IMR-90 (cell line): Measurements from ENCODE around the gene CYP2J2. TPM values are rescaled to one million over a fixed set of nuclear protein-coding genes. Genes with fewer than 3 reads are reported as not detected.

Experiments
- ATAC-seq: fragments of 200-7000 bp; cut with Tn5 transposase; 2 replicates; pipeline ENCODE4 v1.9.1; 2020; ENCODE audit warnings: low read depth, mild to moderate bottlenecking, moderate library complexity
- BruUV-seq: library from RNA; stranded (reverse); fragments of 400-500 nt; replicated peaks from 2 replicates; lab custom pipeline; 2021; lab: Mats Ljungman, UMichigan
- CTCF ChIA-PET: fragments of 300-600 bp; formaldehyde crosslinking; extraction: SDS; loops from one replicate; lab custom pipeline; 2021; ENCODE audit warnings: antibody characterized with exemption; lab: Yijun Ruan, JAX
- POLR2A ChIA-PET: fragments of 300-600 bp; sonication (Branson Sonifier 250); formaldehyde crosslinking; loops from one replicate; lab custom pipeline; 2022; ENCODE audit warnings: antibody characterized with exemption; ENCODE audit not compliant: unreplicated experiment; lab: Charles Lee
- DNase-seq: peaks from one replicate; pipeline ENCODE4 v3.0.0; 2013
- H2AFZ ChIP-seq: replicated peaks from 2 replicates; pipeline ENCODE3; 2013; ENCODE audit warnings: low read length, mild to moderate bottlenecking; ENCODE audit not compliant: poor library complexity
- H2AK5ac ChIP-seq: 2 replicates; pipeline ENCODE4 v1.6.1; 2013; ENCODE audit warnings: low read depth, low read length, inconsistent platforms
- H2AK9ac ChIP-seq: replicated peaks from 2 replicates; pipeline ENCODE3; 2013; ENCODE audit warnings: mild to moderate bottlenecking, low read depth, low read length, moderate library complexity; ENCODE audit not compliant: poor library complexity
- H2BK120ac ChIP-seq: 2 replicates; pipeline ENCODE4 v1.6.1; 2013; ENCODE audit warnings: low read depth, low read length, inconsistent platforms
- H2BK15ac ChIP-seq: 3 replicates; pipeline ENCODE4 v1.6.1; 2013; ENCODE audit warnings: low read depth, low read length, inconsistent platforms
- H2BK20ac ChIP-seq: 2 replicates; pipeline ENCODE4 v1.6.1; 2013; ENCODE audit warnings: low read depth, mild to moderate bottlenecking, inconsistent platforms, low read length, moderate library complexity
- H2BK5ac ChIP-seq: 2 replicates; pipeline ENCODE4 v1.6.1; 2013; ENCODE audit warnings: mild to moderate bottlenecking, low read depth, low read length, inconsistent platforms; ENCODE audit not compliant: poor library complexity, severe bottlenecking
- H3K14ac ChIP-seq: replicated peaks from 2 replicates; pipeline ENCODE4 v1.6.1; 2013; ENCODE audit warnings: low read depth, low read length, inconsistent platforms
- H3K18ac ChIP-seq: 2 replicates; pipeline ENCODE4 v1.6.1; 2013; ENCODE audit warnings: low read depth, low read length, control low read depth
- H3K23ac ChIP-seq: 2 replicates; pipeline ENCODE4 v1.6.1; 2013; ENCODE audit warnings: low read depth, low read length, inconsistent platforms
- H3K27ac ChIP-seq: 2 replicates; pipeline ENCODE4 v1.5.1; 2013; ENCODE audit warnings: mild to moderate bottlenecking, control low read depth, low read length; ENCODE audit not compliant: insufficient read depth
- H3K27me3 ChIP-seq: 2 replicates; pipeline ENCODE4 v1.6.1; 2013; ENCODE audit warnings: low read length; ENCODE audit not compliant: control insufficient read depth, insufficient read depth
- H3K36me3 ChIP-seq: 2 replicates; pipeline ENCODE4 v1.6.1; 2013; ENCODE audit warnings: low read length, mixed read lengths; ENCODE audit not compliant: control insufficient read depth, insufficient read depth
- H3K4ac ChIP-seq: 2 replicates; pipeline ENCODE4 v1.6.1; 2013; ENCODE audit warnings: low read depth, low read length, inconsistent platforms
- H3K4me1 ChIP-seq: 2 replicates; pipeline ENCODE4 v1.6.1; 2013; ENCODE audit warnings: low read length, mixed read lengths; ENCODE audit not compliant: control insufficient read depth, insufficient read depth
- H3K4me2 ChIP-seq: 2 replicates; pipeline ENCODE4 v1.6.1; 2013; ENCODE audit warnings: low read depth, mild to moderate bottlenecking, control low read depth, low read length, moderate library complexity
- H3K4me3 ChIP-seq: 2 replicates; pipeline ENCODE4 v1.5.1; 2013; ENCODE audit warnings: low read depth, mild to moderate bottlenecking, control low read depth, low read length, moderate library complexity; ENCODE audit not compliant: insufficient read depth
- H3K56ac ChIP-seq: 2 replicates; pipeline ENCODE4 v1.6.1; 2013; ENCODE audit warnings: low read length, inconsistent platforms; ENCODE audit not compliant: insufficient read depth; ENCODE audit errors: extremely low read depth
- H3K79me1 ChIP-seq, 2 experiments: 2 replicates each; pipeline ENCODE4 v1.6.1; 2013; ENCODE audit warnings: low read length in 2 of 2, inconsistent platforms in 1 of 2, low read depth in 1 of 2
- H3K9ac ChIP-seq: 2 replicates; pipeline ENCODE4 v1.6.1; 2013; ENCODE audit warnings: low read depth, low read length, control low read depth
- H3K9me1 ChIP-seq: 2 replicates; pipeline ENCODE4 v1.6.1; 2013; ENCODE audit warnings: low read length, inconsistent platforms; ENCODE audit not compliant: insufficient read depth
- H3K9me3 ChIP-seq: 2 replicates; pipeline ENCODE4 v1.6.1; 2013; ENCODE audit warnings: low read length; ENCODE audit not compliant: control insufficient read depth, insufficient read depth
- H4K20me1 ChIP-seq: 2 replicates; pipeline ENCODE4 v1.6.1; 2013; ENCODE audit warnings: low read length, inconsistent platforms; ENCODE audit not compliant: insufficient read depth
- H4K5ac ChIP-seq: 2 replicates; pipeline ENCODE4 v1.6.1; 2013; ENCODE audit warnings: mild to moderate bottlenecking, low read depth, low read length, control low read depth
- H4K8ac ChIP-seq, 2 experiments: 2 replicates each; pipeline ENCODE4 v1.6.1; 2013; ENCODE audit warnings: low read depth in 2 of 2, low read length in 2 of 2, control low read depth in 1 of 2, inconsistent platforms in 1 of 2
- H4K91ac ChIP-seq: 2 replicates; pipeline ENCODE4 v1.6.1; 2013; ENCODE audit warnings: low read depth, low read length, inconsistent platforms; ENCODE audit not compliant: insufficient read depth
- BHLHE40 ChIP-seq: fragments of 150-350 bp; IDR thresholded peaks from 2 replicates; pipeline ENCODE4 v1.6.1; 2016; ENCODE audit warnings: mild to moderate bottlenecking, low read depth, low read length
- CEBPB ChIP-seq: IDR thresholded peaks from 2 replicates; pipeline ENCODE4 v1.6.1; 2012; ENCODE audit warnings: low read depth, low read length, improper control_type of control experiment
- CHD1 ChIP-seq: IDR thresholded peaks from 2 replicates; pipeline ENCODE4 v1.6.1; 2012; ENCODE audit warnings: low read depth, low read length, improper control_type of control experiment
- ELK1 ChIP-seq: fragments of 150-350 bp; IDR thresholded peaks from 2 replicates; pipeline ENCODE4 v1.6.1; 2016; ENCODE audit warnings: low read depth, mild to moderate bottlenecking, low read length, moderate library complexity, borderline replicate concordance
- FOS ChIP-seq: fragments of 150-350 bp; IDR thresholded peaks from 2 replicates; pipeline ENCODE4 v1.6.1; 2016; ENCODE audit warnings: low read depth, low read length
- MAFK ChIP-seq: IDR thresholded peaks from 2 replicates; pipeline ENCODE4 v1.6.1; 2012; ENCODE audit warnings: low read depth, low read length, improper control_type of control experiment
- MAZ ChIP-seq: IDR thresholded peaks from 2 replicates; pipeline ENCODE4 v1.6.1; 2012; ENCODE audit warnings: low read depth, mild to moderate bottlenecking, low read length, improper control_type of control experiment, moderate library complexity, borderline replicate concordance
- MXI1 ChIP-seq: IDR thresholded peaks from 2 replicates; pipeline ENCODE4 v1.6.1; 2012; ENCODE audit warnings: low read depth, mild to moderate bottlenecking, low read length, moderate library complexity, borderline replicate concordance
- NFE2L2 ChIP-seq: fragments of 150-350 bp; IDR thresholded peaks from 2 replicates; pipeline ENCODE4 v1.6.1; 2016; ENCODE audit warnings: low read depth, mild to moderate bottlenecking, low read length
- POLR2A ChIP-seq: IDR thresholded peaks from 2 replicates; pipeline ENCODE4 v1.6.1; 2012; ENCODE audit warnings: mild to moderate bottlenecking, low read depth, low read length
- RAD21 ChIP-seq: IDR thresholded peaks from 2 replicates; pipeline ENCODE4 v1.6.1; 2012; ENCODE audit warnings: low read length, improper control_type of control experiment
- RCOR1 ChIP-seq: IDR thresholded peaks from 2 replicates; pipeline ENCODE4 v1.6.1; 2012; ENCODE audit warnings: mild to moderate bottlenecking, low read length, improper control_type of control experiment; ENCODE audit not compliant: insufficient replicate concordance
- RFX5 ChIP-seq: IDR thresholded peaks from 2 replicates; pipeline ENCODE4 v1.8.0; 2012; ENCODE audit warnings: low read depth, mild to moderate bottlenecking, low read length, moderate library complexity
- SMC3 ChIP-seq: fragments of 150-350 bp; IDR thresholded peaks from 2 replicates; pipeline ENCODE4 v1.6.1; 2016; ENCODE audit warnings: low read depth, mild to moderate bottlenecking, antibody characterized with exemption, low read length, moderate library complexity
- WGBS, 2 experiments: methylation state at CpG; one replicate each; pipeline versions ENCODE4 v1.1.5 to v1.1.7; 2013; ENCODE audit warnings: missing lambda C conversion rate in 2 of 2; ENCODE audit not compliant: insufficient read length in 1 of 2; ENCODE audit errors: extremely low coverage in 2 of 2; 5-methylcytosine and 5-hydroxymethylcytosine counted together
- dilution Hi-C: fragments of 300-500 bp; cut with HindIII; formaldehyde crosslinking; loops from one replicate; pipeline ENCODE4 v1.14.3; 2018; ENCODE audit warnings: low sequenced_read_pairs; ENCODE audit not compliant: unreplicated experiment
- in situ Hi-C: fragments of 300-500 bp; cut with MboI; formaldehyde crosslinking; loops from 3 replicates; pipeline ENCODE4 v1.14.3; 2019; ENCODE audit warnings: low sequenced_read_pairs, inconsistent platforms, mixed read lengths
- intact Hi-C: fragments of 100-400 bp; cut with micrococcal nuclease; formaldehyde crosslinking; loops from 2 replicates; pipeline ENCODE4 v1.10.0; 2022
- polyA plus RNA-seq, 3 experiments: library from polyadenylated mRNA; depleted of rRNA; stranded (reverse); fragments of >200 nt; gene quantifications; 2 replicates each; pipeline ENCODE4 v1.2.3, GENCODE V29; 2012; ENCODE audit warnings: low replicate concordance in 1 of 3
- total RNA-seq: library from RNA; depleted of rRNA; stranded (reverse); fragments of >200 nt; gene quantifications from 2 replicates; pipeline ENCODE4 v1.2.3, GENCODE V29; 2012
- TF ChIP-seq, protein P1 (sequence below): fragments of 150-350 bp; IDR thresholded peaks from 2 replicates; pipeline ENCODE4 v1.6.1; 2017; ENCODE audit warnings: mild to moderate bottlenecking, antibody characterized with exemption, low read length, low read depth
- TF ChIP-seq, protein P2 (sequence below): conservative IDR thresholded peaks from 2 replicates; pipeline ENCODE4 v1.5.1; 2012; ENCODE audit warnings: mild to moderate bottlenecking, low read depth, low read length, improper control_type of control experiment

CYP2J2 gene
- total and polyA plus RNA-seq, 2 of the 4 experiments (the other 2 are of a cell fraction): 0.18 TPM; not detected in 1

DNA sequence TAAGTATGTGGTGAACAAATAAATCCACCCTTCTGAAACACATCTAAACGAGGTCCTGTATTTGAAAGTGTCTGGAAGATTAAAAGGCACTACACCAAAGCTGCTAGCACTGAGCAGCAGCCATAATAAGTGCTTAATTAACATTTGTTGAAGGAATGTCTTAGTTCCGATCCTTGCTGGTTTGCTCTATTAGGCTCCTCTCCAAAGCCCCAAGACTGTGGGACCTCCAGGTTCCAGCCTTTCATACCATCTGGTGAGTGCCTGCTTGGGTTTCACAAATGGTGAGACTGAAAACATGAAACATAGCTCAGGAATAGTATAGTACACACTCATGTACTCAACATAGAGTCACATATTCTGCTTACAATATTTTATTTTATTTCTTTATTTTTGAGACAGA, 640 bp upstream of the CYP2J2 start:
- H4K8ac ChIP-seq: no peak overlapping the region
- ChIA-PET CTCF (interaction anchor here (1.0 kb wide), 1 partner anchor 14 kb away, joined by 3 read pairs; no protein-coding TSS in a partner anchor), POLR2A (no interaction called here)
- WGBS, 2 experiments: no CpG with 5 or more reads among the region's 2 CpGs
- H3K56ac ChIP-seq: no peak overlapping the region
- no peak overlapping the region for H2AK9ac ChIP-seq
- no peak overlapping the region for H4K5ac ChIP-seq
- H2BK15ac ChIP-seq: no peak overlapping the region
- no peak overlapping the region for H2BK5ac ChIP-seq
- no peaks in the 10 kb centered on the region for H3K9me1 ChIP-seq
- no peak overlapping the region for H3K9ac ChIP-seq
- H3K4me1 ChIP-seq: no peaks in the 10 kb centered on the region
- H4K20me1 ChIP-seq: no peaks in the 10 kb centered on the region
- H2AK5ac ChIP-seq: no peak overlapping the region
- H3K9me3 ChIP-seq: no peaks in the 10 kb centered on the region
- H3K14ac ChIP-seq: no peak overlapping the region
- H2BK20ac ChIP-seq: no peak overlapping the region
- H3K27me3 ChIP-seq: peaks cover 7% of the 10 kb centered on the region
- BruUV-seq: no TSS peak
- H4K91ac ChIP-seq: no peak overlapping the region
- ATAC-seq (no peak), DNase-seq (no peak)
- no peak overlapping the region for H3K4me2 ChIP-seq
- H3K18ac ChIP-seq: no peak overlapping the region
- no peak overlapping the region for H3K27ac ChIP-seq
- no peak overlapping the region for H3K4ac ChIP-seq
- H2AFZ ChIP-seq: peak overlapping the region; percentile 41
- no peak overlapping the region for H3K4me3 ChIP-seq
- TF ChIP-seq ELK1 (no peak), MAZ (no peak), RFX5 (no peak), MAFK (no peak), CHD1 (no peak), RAD21 (no peak), POLR2A (no peak), NFE2L2 (no peak), BHLHE40 (no peak), MXI1 (no peak), FOS (no peak), RCOR1 (no peak), CEBPB (no peak), SMC3 (no peak)
- TF ChIP-seq, protein P1, sequence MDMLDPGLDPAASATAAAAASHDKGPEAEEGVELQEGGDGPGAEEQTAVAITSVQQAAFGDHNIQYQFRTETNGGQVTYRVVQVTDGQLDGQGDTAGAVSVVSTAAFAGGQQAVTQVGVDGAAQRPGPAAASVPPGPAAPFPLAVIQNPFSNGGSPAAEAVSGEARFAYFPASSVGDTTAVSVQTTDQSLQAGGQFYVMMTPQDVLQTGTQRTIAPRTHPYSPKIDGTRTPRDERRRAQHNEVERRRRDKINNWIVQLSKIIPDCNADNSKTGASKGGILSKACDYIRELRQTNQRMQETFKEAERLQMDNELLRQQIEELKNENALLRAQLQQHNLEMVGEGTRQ: no peak
- TF ChIP-seq, protein P2, sequence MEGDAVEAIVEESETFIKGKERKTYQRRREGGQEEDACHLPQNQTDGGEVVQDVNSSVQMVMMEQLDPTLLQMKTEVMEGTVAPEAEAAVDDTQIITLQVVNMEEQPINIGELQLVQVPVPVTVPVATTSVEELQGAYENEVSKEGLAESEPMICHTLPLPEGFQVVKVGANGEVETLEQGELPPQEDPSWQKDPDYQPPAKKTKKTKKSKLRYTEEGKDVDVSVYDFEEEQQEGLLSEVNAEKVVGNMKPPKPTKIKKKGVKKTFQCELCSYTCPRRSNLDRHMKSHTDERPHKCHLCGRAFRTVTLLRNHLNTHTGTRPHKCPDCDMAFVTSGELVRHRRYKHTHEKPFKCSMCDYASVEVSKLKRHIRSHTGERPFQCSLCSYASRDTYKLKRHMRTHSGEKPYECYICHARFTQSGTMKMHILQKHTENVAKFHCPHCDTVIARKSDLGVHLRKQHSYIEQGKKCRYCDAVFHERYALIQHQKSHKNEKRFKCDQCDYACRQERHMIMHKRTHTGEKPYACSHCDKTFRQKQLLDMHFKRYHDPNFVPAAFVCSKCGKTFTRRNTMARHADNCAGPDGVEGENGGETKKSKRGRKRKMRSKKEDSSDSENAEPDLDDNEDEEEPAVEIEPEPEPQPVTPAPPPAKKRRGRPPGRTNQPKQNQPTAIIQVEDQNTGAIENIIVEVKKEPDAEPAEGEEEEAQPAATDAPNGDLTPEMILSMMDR: no peak
- in situ Hi-C loops (loop anchor here (25.0 kb wide), 1 partner anchor 1190 kb away; no protein-coding TSS in a partner anchor), intact Hi-C loops (no loop called here), dilution Hi-C loops (no loop called here)
- no peak overlapping the region for H2BK120ac ChIP-seq
- no peak overlapping the region for H3K23ac ChIP-seq
- H3K36me3 ChIP-seq: no peaks in the 10 kb centered on the region
- no peaks in the 10 kb centered on the region for H3K79me1 ChIP-seq
